NCI-H2171 treated with DMSO at 0.1 percent for 48 hours (cell line): ENCODE results near the gene CX3CR1.
A peak's percentile ranks its signal among the peaks of the same experiment; 100 is the strongest.

ENCODE experiments used
- DNase-seq: peaks from one replicate; lab custom pipeline; 2025; lab: John Stamatoyannopoulos, UW

CX3CR1 gene

GRCh38 chr3:39291903-39292329, 12.1 kb upstream of the CX3CR1 start:
- DNase-seq, result peak; percentile 14

- no peak for DNase-seq
Measured at GRCh38 chr3:39290255-39290654, 10.4 kb upstream of the CX3CR1 start.

- no peak for DNase-seq
Measured at GRCh38 chr3:39289107-39289506, 9.3 kb upstream of the CX3CR1 start.

- DNase-seq, result peak; percentile 75
Measured at GRCh38 chr3:39288300-39288808, 8.5 kb upstream of the CX3CR1 start.

GRCh38 chr3:39287216-39288164, 7.7 kb upstream of the CX3CR1 start:
- DNase-seq, result no peak

- no peak for DNase-seq
Measured at GRCh38 chr3:39286771-39287170, 6.9 kb upstream of the CX3CR1 start.

- DNase-seq, result no peak
Measured at GRCh38 chr3:39285332-39285731, 5.5 kb upstream of the CX3CR1 start.

GRCh38 chr3:39284457-39284881, 4.6 kb upstream of the CX3CR1 start:
- no peak for DNase-seq

- DNase-seq, result no peak
Measured at GRCh38 chr3:39282057-39282456, 2.2 kb upstream of the CX3CR1 start.

- no peak for DNase-seq
Measured at GRCh38 chr3:39281533-39281932, 1.7 kb upstream of the CX3CR1 start.

- DNase-seq, result no peak
Measured at GRCh38 chr3:39280571-39280970, 735 bp upstream of the CX3CR1 start.

- DNase-seq, result no peak
Measured at GRCh38 chr3:39278616-39278935, 1.3 kb downstream of the CX3CR1 start.

- no peak for DNase-seq
Measured at GRCh38 chr3:39277893-39278615, 1.8 kb downstream of the CX3CR1 start.

- no peak for DNase-seq
Measured at GRCh38 chr3:39276746-39277145, 3.1 kb downstream of the CX3CR1 start.

GRCh38 chr3:39275963-39276593, 3.8 kb downstream of the CX3CR1 start:
- DNase-seq, result no peak

- no peak for DNase-seq
Measured at GRCh38 chr3:39275052-39275451, 4.8 kb downstream of the CX3CR1 start.

GRCh38 chr3:39273119-39273518, 6.7 kb downstream of the CX3CR1 start:
- no peak for DNase-seq

GRCh38 chr3:39272191-39272590, 7.6 kb downstream of the CX3CR1 start:
- DNase-seq, result no peak

- no peak for DNase-seq
Measured at GRCh38 chr3:39271363-39271914, 8.4 kb downstream of the CX3CR1 start.

- no peak for DNase-seq
Measured at GRCh38 chr3:39269528-39269927, 10.3 kb downstream of the CX3CR1 start.

GRCh38 chr3:39268549-39268900, 11.3 kb downstream of the CX3CR1 start:
- no peak for DNase-seq
